Measurements from ENCODE around the gene GSTM2.
"Not testable (repeated sequence)": the region's sequence is repeated elsewhere in the genome, so short reads cannot be mapped to it uniquely, and the experiment has no call there.

DNA sequence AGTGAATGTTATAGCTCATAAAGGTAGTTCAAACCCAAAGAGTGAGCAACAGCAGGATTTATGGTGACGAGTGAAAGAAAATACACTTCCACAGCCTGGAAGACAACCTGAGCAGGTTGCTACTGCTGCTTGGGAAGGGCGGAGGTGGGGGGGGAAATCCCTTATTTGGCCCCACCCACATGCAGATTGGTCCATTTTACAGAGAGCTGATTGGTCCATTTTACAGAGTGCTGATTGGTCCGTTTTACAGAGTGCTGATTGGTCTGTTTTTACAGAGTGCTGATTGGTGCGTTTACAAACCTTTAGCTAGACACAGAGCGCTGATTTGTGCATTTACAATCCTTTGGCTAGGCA lies 2.1 kb downstream of the GSTM2 start:
- TF ChIP-seq, protein P1, sequence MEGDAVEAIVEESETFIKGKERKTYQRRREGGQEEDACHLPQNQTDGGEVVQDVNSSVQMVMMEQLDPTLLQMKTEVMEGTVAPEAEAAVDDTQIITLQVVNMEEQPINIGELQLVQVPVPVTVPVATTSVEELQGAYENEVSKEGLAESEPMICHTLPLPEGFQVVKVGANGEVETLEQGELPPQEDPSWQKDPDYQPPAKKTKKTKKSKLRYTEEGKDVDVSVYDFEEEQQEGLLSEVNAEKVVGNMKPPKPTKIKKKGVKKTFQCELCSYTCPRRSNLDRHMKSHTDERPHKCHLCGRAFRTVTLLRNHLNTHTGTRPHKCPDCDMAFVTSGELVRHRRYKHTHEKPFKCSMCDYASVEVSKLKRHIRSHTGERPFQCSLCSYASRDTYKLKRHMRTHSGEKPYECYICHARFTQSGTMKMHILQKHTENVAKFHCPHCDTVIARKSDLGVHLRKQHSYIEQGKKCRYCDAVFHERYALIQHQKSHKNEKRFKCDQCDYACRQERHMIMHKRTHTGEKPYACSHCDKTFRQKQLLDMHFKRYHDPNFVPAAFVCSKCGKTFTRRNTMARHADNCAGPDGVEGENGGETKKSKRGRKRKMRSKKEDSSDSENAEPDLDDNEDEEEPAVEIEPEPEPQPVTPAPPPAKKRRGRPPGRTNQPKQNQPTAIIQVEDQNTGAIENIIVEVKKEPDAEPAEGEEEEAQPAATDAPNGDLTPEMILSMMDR (IDR thresholded peaks at IDR 0.05) = not testable (repeated sequence)
- TF ChIP-seq EZH2 (IDR thresholded peaks at IDR 0.05; ENCODE audit: borderline replicate concordance, insufficient read depth, low read depth, low read length, poor library complexity, severe bottlenecking) = not testable (repeated sequence)
